ENCODE measurements around the gene RASL12.
"Not testable (repeated sequence)": the region's sequence is repeated elsewhere in the genome, so short reads cannot be mapped to it uniquely, and the experiment has no call there.

Gene RASL12

GRCh38 chr15:65021488-65021887 lies 46.3 kb downstream of the RASL12 start:
- Mint-ChIP-seq H3K36me3 (ENCODE audit: low read depth) (peaks cover 81% of the 10 kb centered on the region), H3K27me3 (no peaks in the 10 kb centered on the region), H3K4me3 (no peak overlapping the region), H3K9me3 (no peaks in the 10 kb centered on the region), H3K27ac (no peak overlapping the region), H3K4me1 (ENCODE audit: low read depth) (peaks cover 3% of the 10 kb centered on the region)
- no peak for DNase-seq

GRCh38 chr15:65020419-65020818 lies 47.4 kb downstream of the RASL12 start:
- Mint-ChIP-seq H3K27ac (no peak overlapping the region), H3K36me3 (ENCODE audit: low read depth) (peaks cover 81% of the 10 kb centered on the region), H3K27me3 (no peaks in the 10 kb centered on the region), H3K4me3 (no peak overlapping the region), H3K9me3 (no peaks in the 10 kb centered on the region), H3K4me1 (ENCODE audit: low read depth) (peaks cover 3% of the 10 kb centered on the region)
- DNase-seq, result no peak

- not testable (repeated sequence) for H3K4me3 Mint-ChIP-seq; H3K9me3 Mint-ChIP-seq; DNase-seq; H3K27me3 Mint-ChIP-seq; H3K4me1 Mint-ChIP-seq (ENCODE audit: low read depth)
- H3K27ac Mint-ChIP-seq, result peak overlapping the region; percentile 26
- H3K36me3 Mint-ChIP-seq (ENCODE audit: low read depth), result peaks cover 65% of the 10 kb centered on the region
Measured at GRCh38 chr15:65011198-65011597, 56.6 kb downstream of the RASL12 start.

GRCh38 chr15:65008983-65009382 lies 58.8 kb downstream of the RASL12 start:
- Mint-ChIP-seq H3K4me3 (no peak overlapping the region), H3K27me3 (no peaks in the 10 kb centered on the region), H3K4me1 (ENCODE audit: low read depth) (no peaks in the 10 kb centered on the region), H3K9me3 (peaks cover 4% of the 10 kb centered on the region), H3K36me3 (ENCODE audit: low read depth) (peaks cover 62% of the 10 kb centered on the region), H3K27ac (no peak overlapping the region)
- no peak for DNase-seq

GRCh38 chr15:65006876-65007275 lies 60.9 kb downstream of the RASL12 start:
- Mint-ChIP-seq H3K9me3 (no peaks in the 10 kb centered on the region), H3K27me3 (no peaks in the 10 kb centered on the region), H3K27ac (no peak overlapping the region), H3K4me3 (no peak overlapping the region), H3K4me1 (ENCODE audit: low read depth) (no peaks in the 10 kb centered on the region), H3K36me3 (ENCODE audit: low read depth) (peaks cover 57% of the 10 kb centered on the region)
- no peak for DNase-seq

- H3K27ac Mint-ChIP-seq, result peak overlapping the region; percentile 48
Measured at GRCh38 chr15:65004993-65005392, 62.8 kb downstream of the RASL12 start.

More at GRCh38 chr15:65004993-65005392, 62.8 kb downstream of the RASL12 start:
- H3K36me3 Mint-ChIP-seq (ENCODE audit: low read depth), result peaks cover 45% of the 10 kb centered on the region
- H3K9me3 Mint-ChIP-seq, result no peaks in the 10 kb centered on the region
- no peak for DNase-seq
- H3K4me3 Mint-ChIP-seq, result no peak overlapping the region
- H3K4me1 Mint-ChIP-seq (ENCODE audit: low read depth), result no peaks in the 10 kb centered on the region
- no peaks in the 10 kb centered on the region for H3K27me3 Mint-ChIP-seq
